ENCODE data around the gene TUBB1.

DNA sequence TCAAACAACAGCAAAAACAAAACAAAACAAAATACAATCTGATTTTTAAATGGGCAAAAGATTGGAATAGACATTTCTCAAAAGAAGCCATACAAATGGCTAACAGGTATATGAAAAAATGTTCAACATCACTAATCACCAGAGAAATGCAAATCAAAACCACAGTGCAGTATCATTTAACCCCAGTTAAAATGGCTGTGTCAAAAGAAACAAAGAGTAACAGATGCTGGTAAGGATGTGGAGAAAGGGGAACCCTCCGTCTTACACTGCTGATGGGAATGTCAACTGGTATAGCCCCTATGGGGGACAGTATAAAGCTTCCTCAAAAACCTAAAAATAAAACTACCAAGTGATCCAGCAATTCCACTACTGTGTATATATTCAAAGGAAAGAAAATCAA, 49.1 kb upstream of the TUBB1 start:
- TF ChIP-seq, protein P1, sequence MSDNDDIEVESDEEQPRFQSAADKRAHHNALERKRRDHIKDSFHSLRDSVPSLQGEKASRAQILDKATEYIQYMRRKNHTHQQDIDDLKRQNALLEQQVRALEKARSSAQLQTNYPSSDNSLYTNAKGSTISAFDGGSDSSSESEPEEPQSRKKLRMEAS (IDR thresholded peaks at IDR 0.05; ENCODE audit: low read depth, low read length), result no peak
- no peak for TF ChIP-seq POLR2A (IDR thresholded peaks at IDR 0.05; ENCODE audit: extremely low read depth, insufficient read length)

Data from NB4 (cell line).